Osteoblast (primary cell): ENCODE measurements around the gene SGK1. TPM values are rescaled to one million over a fixed set of nuclear protein-coding genes. Genes with fewer than 3 reads are reported as not detected.
A peak's percentile ranks its signal among the peaks of the same experiment; 100 is the strongest.

Source experiments
- DNase-seq: peaks from one replicate; pipeline ENCODE4 v3.0.0; 2011; ENCODE audit warnings: low spot score, mixed read lengths; ENCODE audit not compliant: insufficient read length; ENCODE audit errors: missing footprints
- H2AFZ ChIP-seq: 2 replicates; pipeline ENCODE4 v1.6.0; 2011; ENCODE audit warnings: mild to moderate bottlenecking, low read length
- H3K27ac ChIP-seq: 2 replicates; pipeline ENCODE4 v1.5.1; 2011; ENCODE audit warnings: mild to moderate bottlenecking, low read depth, low read length, moderate library complexity
- H3K27me3 ChIP-seq: 2 replicates; pipeline ENCODE4 v1.6.0; 2012; ENCODE audit warnings: mild to moderate bottlenecking, control low read depth, inconsistent platforms, low read length, moderate library complexity; ENCODE audit not compliant: insufficient read depth
- H3K36me3 ChIP-seq: 2 replicates; pipeline ENCODE4 v1.5.1; 2011; ENCODE audit warnings: mild to moderate bottlenecking, low read length, control low read depth, moderate library complexity; ENCODE audit not compliant: insufficient read depth
- H3K4me1 ChIP-seq: 2 replicates; pipeline ENCODE4 v1.5.1; 2011; ENCODE audit warnings: mild to moderate bottlenecking, low read length, control low read depth, moderate library complexity; ENCODE audit not compliant: insufficient read depth
- H3K4me2 ChIP-seq: 2 replicates; pipeline ENCODE4 v1.6.0; 2011; ENCODE audit warnings: mild to moderate bottlenecking, low read length; ENCODE audit not compliant: insufficient read depth
- H3K4me3 ChIP-seq: fragments of 200-600 bp; sonication (generic); 3 replicates; pipeline ENCODE4 v1.5.1; 2012; ENCODE audit warnings: mild to moderate bottlenecking, low read length, inconsistent platforms; ENCODE audit not compliant: insufficient read depth
- H3K79me2 ChIP-seq: 2 replicates; pipeline ENCODE4 v1.6.0; 2012; ENCODE audit warnings: mild to moderate bottlenecking, low read length, control low read depth, inconsistent platforms; ENCODE audit not compliant: insufficient read depth
- H3K9me3 ChIP-seq: 2 replicates; pipeline ENCODE4 v1.5.1; 2011; ENCODE audit warnings: low read depth, low read length, control low read depth
- H4K20me1 ChIP-seq: 2 replicates; pipeline ENCODE4 v1.6.0; 2012; ENCODE audit warnings: mild to moderate bottlenecking, low read length, control low read depth; ENCODE audit not compliant: insufficient read depth
- CTCF ChIP-seq: IDR thresholded peaks from 2 replicates; pipeline ENCODE4 v1.5.1; 2011; ENCODE audit warnings: mild to moderate bottlenecking, low read depth, low read length, moderate library complexity; ENCODE audit errors: extremely low read depth
- total RNA-seq: library from RNA; depleted of rRNA; stranded (reverse); fragments of >200 nt; gene quantifications from 2 replicates; pipeline ENCODE4 v1.2.3, GENCODE V29; 2012

Gene SGK1
- total RNA-seq, 1 donor = 91.6 TPM

- peak overlapping the region; percentile 96 for H3K27ac ChIP-seq
- TF ChIP-seq CTCF = no peak
- H4K20me1 ChIP-seq = peaks cover 42% of the 10 kb centered on the region
- peak; percentile 94 for DNase-seq
- H3K79me2 ChIP-seq = peaks cover 35% of the 10 kb centered on the region
- no peaks in the 10 kb centered on the region for H3K9me3 ChIP-seq
- H3K27me3 ChIP-seq = no peaks in the 10 kb centered on the region
- H3K4me3 ChIP-seq = peak overlapping the region; percentile 89
- peak overlapping the region; percentile 85 for H3K4me2 ChIP-seq
- peaks cover 51% of the 10 kb centered on the region for H3K4me1 ChIP-seq
- H3K36me3 ChIP-seq = peaks cover 45% of the 10 kb centered on the region
- no peak overlapping the region for H2AFZ ChIP-seq
Measured at GRCh38 chr6:134174672-134175531, 143.0 kb downstream of the SGK1 start.

- H3K4me1 ChIP-seq = peaks cover 51% of the 10 kb centered on the region
- peaks cover 49% of the 10 kb centered on the region for H4K20me1 ChIP-seq
- DNase-seq = peak; percentile 79
Measured at GRCh38 chr6:134173936-134174671, 143.8 kb downstream of the SGK1 start.

GRCh38 chr6:134173366-134173725 is 144.6 kb downstream of the SGK1 start:
- Histone ChIP-seq H3K36me3 (peaks cover 58% of the 10 kb centered on the region), H3K9me3 (no peaks in the 10 kb centered on the region), H2AFZ (no peak overlapping the region), H3K4me2 (peak overlapping the region; percentile 76), H4K20me1 (peaks cover 49% of the 10 kb centered on the region), H3K4me3 (peak overlapping the region; percentile 89), H3K4me1 (peaks cover 51% of the 10 kb centered on the region), H3K27ac (peak overlapping the region; percentile 96), H3K79me2 (peaks cover 35% of the 10 kb centered on the region), H3K27me3 (no peaks in the 10 kb centered on the region)
- no peak for TF ChIP-seq CTCF
- DNase-seq = no peak

More at GRCh38 chr6:134173936-134174671, 143.8 kb downstream of the SGK1 start:
- Histone ChIP-seq H3K9me3 (no peaks in the 10 kb centered on the region), H3K4me3 (peak overlapping the region; percentile 89), H3K27ac (peak overlapping the region; percentile 96), H2AFZ (no peak overlapping the region), H3K36me3 (peaks cover 53% of the 10 kb centered on the region), H3K27me3 (no peaks in the 10 kb centered on the region), H3K79me2 (peaks cover 35% of the 10 kb centered on the region), H3K4me2 (peak overlapping the region; percentile 76)
- TF ChIP-seq CTCF = peak; percentile 79
